ENCODE data around the gene NPTN.

DNA sequence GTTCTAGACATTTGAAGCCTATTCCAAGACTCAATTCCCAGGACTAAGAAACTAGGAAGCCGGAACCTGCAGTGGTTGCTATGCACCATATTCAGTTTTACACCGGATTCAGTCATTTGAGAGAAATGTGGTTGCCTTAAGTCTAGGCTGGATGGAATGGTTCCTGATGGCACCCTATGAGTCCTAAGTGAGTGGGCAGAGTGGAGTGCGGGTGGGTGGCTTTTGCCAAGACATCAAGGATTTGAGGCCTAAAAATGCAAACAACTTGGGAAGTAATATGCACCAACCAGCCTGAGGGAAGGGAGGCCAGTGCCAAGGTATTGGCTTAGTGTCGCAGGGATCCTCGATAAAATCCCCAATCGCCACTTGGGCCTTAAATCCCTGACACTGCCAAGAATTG is 46.8 kb upstream of the NPTN start:
- TF ChIP-seq, protein P1, sequence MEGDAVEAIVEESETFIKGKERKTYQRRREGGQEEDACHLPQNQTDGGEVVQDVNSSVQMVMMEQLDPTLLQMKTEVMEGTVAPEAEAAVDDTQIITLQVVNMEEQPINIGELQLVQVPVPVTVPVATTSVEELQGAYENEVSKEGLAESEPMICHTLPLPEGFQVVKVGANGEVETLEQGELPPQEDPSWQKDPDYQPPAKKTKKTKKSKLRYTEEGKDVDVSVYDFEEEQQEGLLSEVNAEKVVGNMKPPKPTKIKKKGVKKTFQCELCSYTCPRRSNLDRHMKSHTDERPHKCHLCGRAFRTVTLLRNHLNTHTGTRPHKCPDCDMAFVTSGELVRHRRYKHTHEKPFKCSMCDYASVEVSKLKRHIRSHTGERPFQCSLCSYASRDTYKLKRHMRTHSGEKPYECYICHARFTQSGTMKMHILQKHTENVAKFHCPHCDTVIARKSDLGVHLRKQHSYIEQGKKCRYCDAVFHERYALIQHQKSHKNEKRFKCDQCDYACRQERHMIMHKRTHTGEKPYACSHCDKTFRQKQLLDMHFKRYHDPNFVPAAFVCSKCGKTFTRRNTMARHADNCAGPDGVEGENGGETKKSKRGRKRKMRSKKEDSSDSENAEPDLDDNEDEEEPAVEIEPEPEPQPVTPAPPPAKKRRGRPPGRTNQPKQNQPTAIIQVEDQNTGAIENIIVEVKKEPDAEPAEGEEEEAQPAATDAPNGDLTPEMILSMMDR (IDR thresholded peaks at IDR 0.05), result no peak
- TF ChIP-seq POLR2A (IDR thresholded peaks at IDR 0.05), result no peak
